ENCODE data around the gene GJB5. TPM values are rescaled to one million over a fixed set of nuclear protein-coding genes. Genes with fewer than 3 reads are reported as not detected.

GJB5 gene
- total RNA-seq, 2 experiments from 2014 or later: not detected

- POLR2A ChIA-PET: no interaction called here
- no peaks in the 10 kb centered on the region for H3K9me3 Mint-ChIP-seq
- no peaks in the 10 kb centered on the region for H3K36me3 Mint-ChIP-seq (ENCODE audit: low read depth)
- DNase-seq: no peak
- no peak overlapping the region for H3K4me3 Mint-ChIP-seq
- CTCF ChIA-PET: no interaction called here
- peaks cover 3% of the 10 kb centered on the region for H3K4me1 Mint-ChIP-seq
- peaks cover 57% of the 10 kb centered on the region for H3K27me3 Mint-ChIP-seq
- H3K27ac Mint-ChIP-seq: no peak overlapping the region
These were observed 29.9 kb downstream of the GJB5 start for GRCh38 chr1:34784751-34785221.

GRCh38 chr1:34785231-34785874 lies 30.5 kb downstream of the GJB5 start:
- CTCF ChIA-PET: no interaction called here
- POLR2A ChIA-PET: no interaction called here
- Mint-ChIP-seq H3K9me3 (no peaks in the 10 kb centered on the region), H3K36me3 (ENCODE audit: low read depth) (no peaks in the 10 kb centered on the region), H3K4me3 (no peak overlapping the region), H3K27ac (no peak overlapping the region), H3K4me1 (peaks cover 3% of the 10 kb centered on the region), H3K27me3 (peaks cover 55% of the 10 kb centered on the region)
- DNase-seq: no peak

- Mint-ChIP-seq H3K4me1 (peaks cover 3% of the 10 kb centered on the region), H3K36me3 (ENCODE audit: low read depth) (no peaks in the 10 kb centered on the region), H3K9me3 (no peaks in the 10 kb centered on the region), H3K27ac (no peak overlapping the region), H3K27me3 (peaks cover 55% of the 10 kb centered on the region), H3K4me3 (no peak overlapping the region)
- DNase-seq: no peak
- CTCF ChIA-PET: interaction anchor here (0.7 to 1.3 kb wide), 10 partner anchors 10 to 231 kb away, joined by 3 to 13 read pairs (median 4); partner anchors contain the start of gene SMIM12
- POLR2A ChIA-PET: no interaction called here
These were observed 31.1 kb downstream of the GJB5 start for GRCh38 chr1:34785875-34786470.

GRCh38 chr1:34786521-34787325 lies 31.9 kb downstream of the GJB5 start:
- peak; percentile 71 for DNase-seq
- Mint-ChIP-seq H3K9me3 (no peaks in the 10 kb centered on the region), H3K4me1 (peaks cover 3% of the 10 kb centered on the region), H3K27ac (no peak overlapping the region), H3K36me3 (ENCODE audit: low read depth) (no peaks in the 10 kb centered on the region), H3K27me3 (peaks cover 59% of the 10 kb centered on the region), H3K4me3 (no peak overlapping the region)
- ChIA-PET CTCF (interaction anchor here (0.7 to 1.6 kb wide), 11 partner anchors 11 to 231 kb away, joined by 3 to 13 read pairs (median 4); partner anchors contain the start of gene SMIM12), POLR2A (no interaction called here)

- ChIA-PET POLR2A (interaction anchor here (1.0 kb wide), 1 partner anchor 65 kb away, joined by 3 read pairs; no protein-coding TSS in a partner anchor), CTCF (interaction anchor here (1.6 kb wide), 2 partner anchors 8 to 58 kb away, joined by 3 to 5 read pairs; no protein-coding TSS in a partner anchor)
These were observed 32.9 kb downstream of the GJB5 start for GRCh38 chr1:34787461-34788420.

GRCh38 chr1:34790985-34791384 lies 36.1 kb downstream of the GJB5 start:
- Mint-ChIP-seq H3K4me1 (no peaks in the 10 kb centered on the region), H3K36me3 (ENCODE audit: low read depth) (no peaks in the 10 kb centered on the region), H3K27me3 (peaks cover 72% of the 10 kb centered on the region), H3K9me3 (no peaks in the 10 kb centered on the region), H3K4me3 (no peak overlapping the region), H3K27ac (no peak overlapping the region)
- ChIA-PET POLR2A (no interaction called here), CTCF (interaction anchor here (0.6 kb wide), 1 partner anchor 855 kb away, joined by 3 read pairs; no protein-coding TSS in a partner anchor)
- DNase-seq: no peak

More at GRCh38 chr1:34787461-34788420, 32.9 kb downstream of the GJB5 start:
- DNase-seq: no peak
- H3K27ac Mint-ChIP-seq: no peak overlapping the region
- peaks cover 3% of the 10 kb centered on the region for H3K4me1 Mint-ChIP-seq
- H3K4me3 Mint-ChIP-seq: no peak overlapping the region
- H3K36me3 Mint-ChIP-seq (ENCODE audit: low read depth): no peaks in the 10 kb centered on the region
- peaks cover 58% of the 10 kb centered on the region for H3K27me3 Mint-ChIP-seq
- no peaks in the 10 kb centered on the region for H3K9me3 Mint-ChIP-seq

GRCh38 chr1:34792424-34792823 lies 37.6 kb downstream of the GJB5 start:
- POLR2A ChIA-PET: no interaction called here
- Mint-ChIP-seq H3K9me3 (no peaks in the 10 kb centered on the region), H3K4me1 (peaks cover 6% of the 10 kb centered on the region), H3K36me3 (ENCODE audit: low read depth) (no peaks in the 10 kb centered on the region), H3K27me3 (peaks cover 72% of the 10 kb centered on the region), H3K27ac (no peak overlapping the region), H3K4me3 (no peak overlapping the region)
- no peak for DNase-seq
- CTCF ChIA-PET: no interaction called here

GRCh38 chr1:34792868-34793727 lies 38.3 kb downstream of the GJB5 start, which contains the start of gene GJA4:
Gene GJA4 (plus strand): TSS chr1:34792999. CDS start chr1:34794214, 1,215 bp downstream.
- Mint-ChIP-seq H3K27me3 (peaks cover 69% of the 10 kb centered on the region), H3K4me3 (no peak within 1 kb of the TSS)
- CTCF ChIA-PET: no interaction called here

GRCh38 chr1:34794001-34794789 lies 39.3 kb downstream of the GJB5 start:
- DNase-seq: no peak
- H3K9me3 Mint-ChIP-seq: no peaks in the 10 kb centered on the region
- H3K4me1 Mint-ChIP-seq: peaks cover 6% of the 10 kb centered on the region
- CTCF ChIA-PET: no interaction called here
- no peak overlapping the region for H3K4me3 Mint-ChIP-seq
- H3K27me3 Mint-ChIP-seq: peaks cover 71% of the 10 kb centered on the region
- POLR2A ChIA-PET: no interaction called here
- H3K27ac Mint-ChIP-seq: no peak overlapping the region
- H3K36me3 Mint-ChIP-seq (ENCODE audit: low read depth): no peaks in the 10 kb centered on the region

More at GRCh38 chr1:34792868-34793727, 38.3 kb downstream of the GJB5 start, which contains the start of gene GJA4:
- H3K36me3 Mint-ChIP-seq (ENCODE audit: low read depth): no peaks in the 10 kb centered on the region
- no peaks in the 10 kb centered on the region for H3K9me3 Mint-ChIP-seq
- peaks cover 6% of the 10 kb centered on the region for H3K4me1 Mint-ChIP-seq
- POLR2A ChIA-PET: no interaction called here
- no peak for DNase-seq
- no peak within 1 kb of the TSS for H3K27ac Mint-ChIP-seq

GRCh38 chr1:34794790-34795180 lies 39.9 kb downstream of the GJB5 start:
- POLR2A ChIA-PET: no interaction called here
- Mint-ChIP-seq H3K4me3 (no peak overlapping the region), H3K27ac (no peak overlapping the region), H3K27me3 (peaks cover 67% of the 10 kb centered on the region), H3K36me3 (ENCODE audit: low read depth) (no peaks in the 10 kb centered on the region), H3K9me3 (no peaks in the 10 kb centered on the region), H3K4me1 (peaks cover 6% of the 10 kb centered on the region)
- no peak for DNase-seq
- CTCF ChIA-PET: no interaction called here

- H3K4me3 Mint-ChIP-seq: no peak overlapping the region
- CTCF ChIA-PET: no interaction called here
These were observed 41.1 kb downstream of the GJB5 start for GRCh38 chr1:34795916-34796315.

More at GRCh38 chr1:34795916-34796315, 41.1 kb downstream of the GJB5 start:
- DNase-seq: no peak
- H3K27me3 Mint-ChIP-seq: peaks cover 61% of the 10 kb centered on the region
- H3K4me1 Mint-ChIP-seq: peaks cover 8% of the 10 kb centered on the region
- no peaks in the 10 kb centered on the region for H3K9me3 Mint-ChIP-seq
- no peak overlapping the region for H3K27ac Mint-ChIP-seq
- H3K36me3 Mint-ChIP-seq (ENCODE audit: low read depth): no peaks in the 10 kb centered on the region
- POLR2A ChIA-PET: no interaction called here
